WTC11 (cell line): ENCODE measurements around the gene SH3D19. TPM values are rescaled to one million over a fixed set of nuclear protein-coding genes. Genes with fewer than 3 reads are reported as not detected.

Experiments used
- ATAC-seq: fragments of 200-7000 bp; cut with Tn5 transposase; 2 replicates; pipeline ENCODE4 v1.10.0; 2021; ENCODE audit warnings: mild to moderate bottlenecking, moderate library complexity
- CTCF ChIA-PET: fragments of 300-600 bp; sonication (Branson Sonifier 250); formaldehyde crosslinking; loops from one replicate; lab custom pipeline; 2021; ENCODE audit warnings: antibody characterized with exemption; lab: Charles Lee
- POLR2A ChIA-PET: fragments of 350-600 bp; sonication (Branson Sonifier 250); formaldehyde crosslinking; loops from one replicate; lab custom pipeline; 2021; ENCODE audit warnings: antibody characterized with exemption; lab: Charles Lee
- DNase-seq: peaks from one replicate; pipeline ENCODE4 v3.0.0; 2021; ENCODE audit warnings: low spot score
- H3K27ac Mint-ChIP-seq: 2 replicates; pipeline ENCODE4 v1.8.0; 2021; ENCODE audit warnings: mixed read lengths
- H3K27me3 Mint-ChIP-seq: 2 replicates; pipeline ENCODE4 v1.8.0; 2021; ENCODE audit warnings: low read depth, mild to moderate bottlenecking, moderate library complexity, mixed read lengths
- H3K36me3 Mint-ChIP-seq: 2 replicates; pipeline ENCODE4 v1.8.0; 2021; ENCODE audit warnings: mixed read lengths
- H3K4me1 Mint-ChIP-seq: 2 replicates; pipeline ENCODE4 v1.8.0; 2022; ENCODE audit warnings: mixed read lengths
- H3K4me3 Mint-ChIP-seq: 2 replicates; pipeline ENCODE4 v1.8.0; 2021; ENCODE audit warnings: mild to moderate bottlenecking, moderate library complexity, mixed read lengths
- H3K9me3 Mint-ChIP-seq: 2 replicates; pipeline ENCODE4 v1.8.0; 2021; ENCODE audit warnings: mixed read lengths
- ATF6 ChIP-seq: sonication (generic); formaldehyde crosslinking; IDR thresholded peaks from 2 replicates; pipeline ENCODE4 v1.8.1; 2023; ENCODE audit warnings: mild to moderate bottlenecking, missing genetic modification reagents
- CDX4 ChIP-seq: fragments of 250-450 bp; sonication (Bioruptor Pico); IDR thresholded peaks from 2 replicates; pipeline ENCODE4 v1.9.0; 2021; ENCODE audit warnings: moderate library complexity, mild to moderate bottlenecking, inconsistent platforms, borderline replicate concordance
- ELF4 ChIP-seq: sonication (generic); formaldehyde crosslinking; IDR thresholded peaks from 2 replicates; pipeline ENCODE4 v1.8.1; 2022; ENCODE audit warnings: low read depth, mild to moderate bottlenecking, moderate library complexity, missing genetic modification reagents
- ETV6 ChIP-seq: sonication (generic); formaldehyde crosslinking; IDR thresholded peaks from 2 replicates; pipeline ENCODE4 v1.8.1; 2022; ENCODE audit warnings: mild to moderate bottlenecking, missing genetic modification reagents
- GRHL2 ChIP-seq: fragments of 250-450 bp; sonication (Bioruptor Pico); IDR thresholded peaks from 2 replicates; pipeline ENCODE4 v1.8.0; 2022; ENCODE audit warnings: mild to moderate bottlenecking, moderate library complexity; ENCODE audit not compliant: insufficient replicate concordance, severe bottlenecking
- GTF2I ChIP-seq: fragments of 250-450 bp; sonication (Bioruptor Pico); conservative IDR thresholded peaks from 2 replicates; pipeline ENCODE4 v1.4.0; 2021; ENCODE audit warnings: mild to moderate bottlenecking
- HMGA2 ChIP-seq: fragments of 250-450 bp; sonication (Bioruptor Pico); IDR thresholded peaks from 2 replicates; pipeline ENCODE4 v1.4.0; 2021; ENCODE audit warnings: mild to moderate bottlenecking, moderate library complexity
- MAX ChIP-seq: sonication (generic); formaldehyde crosslinking; IDR thresholded peaks from 2 replicates; pipeline ENCODE4 v1.8.0; 2022; ENCODE audit warnings: mild to moderate bottlenecking, missing genetic modification reagents
- NFE2L1 ChIP-seq: sonication (generic); formaldehyde crosslinking; IDR thresholded peaks from 2 replicates; pipeline ENCODE4 v1.8.1; 2023; ENCODE audit warnings: missing genetic modification reagents
- NR1H2 ChIP-seq: sonication (generic); formaldehyde crosslinking; IDR thresholded peaks from 2 replicates; pipeline ENCODE4 v1.9.0; 2021; ENCODE audit warnings: mild to moderate bottlenecking, moderate library complexity, missing genetic modification reagents
- NR3C1 ChIP-seq: sonication (generic); formaldehyde crosslinking; conservative IDR thresholded peaks from 2 replicates; pipeline ENCODE4 v1.8.1; 2023; ENCODE audit warnings: low read depth, mild to moderate bottlenecking, missing genetic modification reagents
- OVOL2 ChIP-seq: fragments of 250-450 bp; sonication (Bioruptor Pico); IDR thresholded peaks from 2 replicates; pipeline ENCODE4 v1.9.0; 2021; ENCODE audit warnings: mild to moderate bottlenecking, borderline replicate concordance
- TP53 ChIP-seq: sonication (generic); formaldehyde crosslinking; IDR thresholded peaks from 2 replicates; pipeline ENCODE4 v1.8.1; 2023; ENCODE audit warnings: mild to moderate bottlenecking, missing genetic modification reagents
- ZNF121 ChIP-seq: sonication (generic); formaldehyde crosslinking; IDR thresholded peaks from 2 replicates; pipeline ENCODE4 v1.8.0; 2023; ENCODE audit warnings: missing genetic modification reagents
- ZNF317 ChIP-seq: sonication (generic); formaldehyde crosslinking; IDR thresholded peaks from 2 replicates; pipeline ENCODE4 v1.8.1; 2023; ENCODE audit warnings: low read depth, mild to moderate bottlenecking, moderate library complexity, missing genetic modification reagents, borderline replicate concordance
- ZNF396 ChIP-seq: fragments of 250-450 bp; sonication (Bioruptor Pico); IDR thresholded peaks from 2 replicates; pipeline ENCODE4 v1.8.0; 2021; ENCODE audit warnings: mild to moderate bottlenecking, moderate library complexity, borderline replicate concordance
- ZNF671 ChIP-seq: fragments of 250-450 bp; sonication (Bioruptor Pico); IDR thresholded peaks from 2 replicates; pipeline ENCODE4 v1.8.0; 2021; ENCODE audit warnings: mild to moderate bottlenecking
- total RNA-seq: library from RNA; stranded (reverse); gene quantifications from 3 replicates; pipeline ENCODE4 v1.2.3, GENCODE V29; 2021
- TF ChIP-seq, protein P1 (sequence below): sonication (generic); formaldehyde crosslinking; IDR thresholded peaks from 2 replicates; pipeline ENCODE4 v1.8.0; 2023; ENCODE audit warnings: mild to moderate bottlenecking, missing genetic modification reagents

Gene SH3D19
- total RNA-seq, 1 experiment from 2014 or later, result 41.6 TPM

DNA sequence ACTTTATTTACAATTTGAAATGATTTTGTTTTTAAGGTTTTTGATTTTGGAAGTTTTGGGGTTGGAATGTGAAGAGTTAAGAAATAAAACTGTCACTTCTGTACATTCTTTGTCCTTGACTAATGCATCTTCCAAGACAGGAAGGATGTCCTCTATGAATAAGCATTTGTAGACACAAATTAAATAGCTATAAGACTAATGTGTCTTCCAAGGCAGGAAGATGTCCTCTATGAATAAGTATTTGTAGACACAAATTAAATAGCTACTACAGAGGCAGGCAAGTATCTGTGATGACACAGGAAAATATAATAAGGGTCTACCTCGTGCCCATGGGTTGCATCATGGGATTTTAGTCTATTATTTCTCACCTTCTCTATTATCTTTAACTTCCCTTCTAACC lies 33.9 kb downstream of the SH3D19 start (continued):
- TF ChIP-seq, protein P1, sequence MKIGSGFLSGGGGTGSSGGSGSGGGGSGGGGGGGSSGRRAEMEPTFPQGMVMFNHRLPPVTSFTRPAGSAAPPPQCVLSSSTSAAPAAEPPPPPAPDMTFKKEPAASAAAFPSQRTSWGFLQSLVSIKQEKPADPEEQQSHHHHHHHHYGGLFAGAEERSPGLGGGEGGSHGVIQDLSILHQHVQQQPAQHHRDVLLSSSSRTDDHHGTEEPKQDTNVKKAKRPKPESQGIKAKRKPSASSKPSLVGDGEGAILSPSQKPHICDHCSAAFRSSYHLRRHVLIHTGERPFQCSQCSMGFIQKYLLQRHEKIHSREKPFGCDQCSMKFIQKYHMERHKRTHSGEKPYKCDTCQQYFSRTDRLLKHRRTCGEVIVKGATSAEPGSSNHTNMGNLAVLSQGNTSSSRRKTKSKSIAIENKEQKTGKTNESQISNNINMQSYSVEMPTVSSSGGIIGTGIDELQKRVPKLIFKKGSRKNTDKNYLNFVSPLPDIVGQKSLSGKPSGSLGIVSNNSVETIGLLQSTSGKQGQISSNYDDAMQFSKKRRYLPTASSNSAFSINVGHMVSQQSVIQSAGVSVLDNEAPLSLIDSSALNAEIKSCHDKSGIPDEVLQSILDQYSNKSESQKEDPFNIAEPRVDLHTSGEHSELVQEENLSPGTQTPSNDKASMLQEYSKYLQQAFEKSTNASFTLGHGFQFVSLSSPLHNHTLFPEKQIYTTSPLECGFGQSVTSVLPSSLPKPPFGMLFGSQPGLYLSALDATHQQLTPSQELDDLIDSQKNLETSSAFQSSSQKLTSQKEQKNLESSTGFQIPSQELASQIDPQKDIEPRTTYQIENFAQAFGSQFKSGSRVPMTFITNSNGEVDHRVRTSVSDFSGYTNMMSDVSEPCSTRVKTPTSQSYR, result no peak
- no peak for TF ChIP-seq ZNF317 (CRISPR knock-in tag)
- TF ChIP-seq ETV6 (CRISPR knock-in tag), result no peak
- TF ChIP-seq GRHL2, result no peak
- no peak for TF ChIP-seq HMGA2 (CRISPR knock-in tag)
- TF ChIP-seq ATF6 (CRISPR knock-in tag), result no peak
- TF ChIP-seq TP53 (CRISPR knock-in tag), result no peak
- no peak for TF ChIP-seq ZNF671 (CRISPR knock-in tag)
- TF ChIP-seq NR3C1 (CRISPR knock-in tag), result no peak
- no peak for TF ChIP-seq MAX
- no peak for TF ChIP-seq OVOL2 (CRISPR knock-in tag)

- Mint-ChIP-seq H3K36me3 (peaks cover 8% of the 10 kb centered on the region), H3K4me3 (no peak overlapping the region), H3K4me1 (peaks cover 41% of the 10 kb centered on the region), H3K27me3 (no peaks in the 10 kb centered on the region), H3K27ac (no peak overlapping the region), H3K9me3 (peaks cover 8% of the 10 kb centered on the region)
- ATAC-seq (no peak), DNase-seq (no peak)
- ChIA-PET POLR2A (no interaction called here), CTCF (interaction anchor here (3.4 kb wide), 1 partner anchor 11 kb away, joined by 24 read pairs; the partner anchor contains the start of gene PRSS48)
- TF ChIP-seq NR1H2 (CRISPR knock-in tag) (no peak), HMGA2 (CRISPR knock-in tag) (no peak)
Observed at GRCh38 chr4:151287409-151287808, 38.0 kb downstream of the SH3D19 start.

DNA sequence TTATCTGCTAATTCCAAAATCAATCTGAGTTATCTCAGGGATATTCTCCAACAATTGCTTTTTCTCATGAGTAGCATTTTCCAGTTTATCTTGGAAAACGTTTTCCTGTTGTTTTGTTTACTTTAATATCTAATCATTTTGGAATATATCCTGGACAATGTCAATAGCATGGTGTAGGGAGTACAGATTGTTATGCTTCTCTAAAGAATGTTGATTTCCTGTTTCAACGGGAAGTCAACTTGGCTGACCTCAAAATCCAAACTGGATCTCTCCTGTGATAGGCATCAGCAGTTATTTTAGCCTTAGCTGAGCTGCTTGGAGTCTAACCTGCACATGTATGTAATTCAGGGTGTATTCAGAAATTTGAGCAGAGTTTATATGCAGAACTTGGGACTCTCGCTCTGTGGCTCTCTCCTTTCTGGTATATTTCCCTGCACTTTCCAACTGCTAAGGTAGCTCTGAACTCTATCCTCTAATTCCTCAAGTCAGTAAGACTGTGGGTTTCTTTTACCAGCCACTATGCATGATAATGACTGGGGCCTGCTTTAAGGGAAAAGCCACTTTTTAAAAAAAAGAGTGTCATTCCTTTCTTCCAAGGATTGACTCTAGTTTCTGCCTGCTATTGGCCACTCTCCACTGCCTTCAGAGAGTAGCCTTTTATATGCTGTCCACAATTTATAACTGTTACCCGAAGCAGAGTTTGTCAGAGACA lies 40.7 kb downstream of the SH3D19 start:
- Mint-ChIP-seq H3K27me3 (no peaks in the 10 kb centered on the region), H3K4me1 (peaks cover 45% of the 10 kb centered on the region), H3K36me3 (no peaks in the 10 kb centered on the region; the same call in 1 of the 2 replicates), H3K4me3 (peak overlapping the region; percentile 51), H3K27ac (peak overlapping the region; percentile 96), H3K9me3 (no peaks in the 10 kb centered on the region)
- DNase-seq, result no peak
- ChIA-PET POLR2A (interaction anchor here (1.7 kb wide), 1 partner anchor 40 kb away, joined by 6 read pairs; the partner anchor contains the start of gene SH3D19), CTCF (interaction anchor here (1.3 to 3.4 kb wide), 5 partner anchors 9 to 167 kb away, joined by 4 to 24 read pairs (median 8); partner anchors contain the start of gene PRSS48)
- peak; percentile 95 for ATAC-seq
- no peak for TF ChIP-seq ELF4
- TF ChIP-seq NR3C1 (CRISPR knock-in tag), result no peak
- TF ChIP-seq NFE2L1 (CRISPR knock-in tag), result no peak
- TF ChIP-seq CDX4 (CRISPR knock-in tag), result no peak
- TF ChIP-seq GTF2I (CRISPR knock-in tag), result no peak
- TF ChIP-seq ZNF671 (CRISPR knock-in tag), result no peak
- TF ChIP-seq ZNF396, result no peak
- TF ChIP-seq ZNF121 (CRISPR knock-in tag), result no peak
